ENCODE results near the gene CBL. TPM values are rescaled to one million over a fixed set of nuclear protein-coding genes. Genes with fewer than 3 reads are reported as not detected.

CBL gene
- total and polyA plus RNA-seq, 12 donors, result 2.7 to 15.6 (median 8.2) TPM

DNA sequence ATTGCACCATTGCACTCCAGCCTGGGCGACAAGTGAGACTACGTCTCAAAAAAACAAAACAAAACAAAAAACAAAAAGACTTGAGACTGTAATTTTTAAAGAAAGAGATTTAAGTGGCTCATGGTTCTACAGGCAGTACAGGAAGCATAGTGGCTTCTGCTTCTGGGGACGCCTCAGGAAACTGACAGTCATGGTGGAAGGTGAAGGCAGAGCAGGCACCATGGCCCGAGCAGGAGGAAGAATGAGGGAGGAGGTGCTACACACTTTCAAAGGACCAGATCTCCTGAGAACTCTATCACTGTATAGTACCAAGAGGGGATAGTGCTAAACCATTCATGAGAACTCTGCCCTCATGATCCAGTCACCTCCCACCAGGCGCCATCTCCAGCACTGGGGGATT lies 52.0 kb downstream of the CBL start:
- ATAC-seq (no peak), DNase-seq (no peak)
- Histone ChIP-seq H3K4me3 (no peak overlapping the region), H3K4me1 (peaks cover 5 to 53% (median 13%) of the 10 kb centered on the region in 9 donors), H3K9me3 (no peaks in the 10 kb centered on the region), H3K27ac (no peak overlapping the region), H3K36me3 (peaks cover 0 to 14% (median 0%) of the 10 kb centered on the region in 9 donors), H3K27me3 (no peaks in the 10 kb centered on the region)
- TF ChIP-seq, protein P1, sequence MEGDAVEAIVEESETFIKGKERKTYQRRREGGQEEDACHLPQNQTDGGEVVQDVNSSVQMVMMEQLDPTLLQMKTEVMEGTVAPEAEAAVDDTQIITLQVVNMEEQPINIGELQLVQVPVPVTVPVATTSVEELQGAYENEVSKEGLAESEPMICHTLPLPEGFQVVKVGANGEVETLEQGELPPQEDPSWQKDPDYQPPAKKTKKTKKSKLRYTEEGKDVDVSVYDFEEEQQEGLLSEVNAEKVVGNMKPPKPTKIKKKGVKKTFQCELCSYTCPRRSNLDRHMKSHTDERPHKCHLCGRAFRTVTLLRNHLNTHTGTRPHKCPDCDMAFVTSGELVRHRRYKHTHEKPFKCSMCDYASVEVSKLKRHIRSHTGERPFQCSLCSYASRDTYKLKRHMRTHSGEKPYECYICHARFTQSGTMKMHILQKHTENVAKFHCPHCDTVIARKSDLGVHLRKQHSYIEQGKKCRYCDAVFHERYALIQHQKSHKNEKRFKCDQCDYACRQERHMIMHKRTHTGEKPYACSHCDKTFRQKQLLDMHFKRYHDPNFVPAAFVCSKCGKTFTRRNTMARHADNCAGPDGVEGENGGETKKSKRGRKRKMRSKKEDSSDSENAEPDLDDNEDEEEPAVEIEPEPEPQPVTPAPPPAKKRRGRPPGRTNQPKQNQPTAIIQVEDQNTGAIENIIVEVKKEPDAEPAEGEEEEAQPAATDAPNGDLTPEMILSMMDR (IDR thresholded peaks at IDR 0.05), result no peak
- intact Hi-C loops (cut with DNase I), result no loop called here
- 81 to 85% methylated on average over 5 of the region's 5 CpGs for WGBS, 2 donors

DNA sequence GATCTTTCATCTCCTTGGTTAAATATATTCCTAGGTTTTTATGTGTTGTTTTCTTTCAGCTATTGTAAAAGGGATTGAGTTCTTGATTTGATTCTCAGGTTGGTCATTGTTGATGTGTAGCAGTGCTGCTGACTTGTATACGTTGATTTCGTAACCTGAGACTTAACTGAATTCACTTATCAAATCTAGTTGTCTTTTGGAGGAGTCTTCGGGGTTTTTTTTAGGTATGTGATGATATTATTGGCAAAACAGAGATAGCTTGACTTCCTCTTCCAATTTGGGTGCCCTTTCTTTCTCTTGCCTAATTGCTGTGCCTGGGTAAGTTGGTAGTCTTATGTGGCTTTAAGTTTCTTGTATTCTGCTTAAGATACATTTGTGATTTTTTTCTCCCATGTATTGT lies 52.8 kb downstream of the CBL start:
- 61 to 67% methylated on average over 3 of the region's 3 CpGs for WGBS, 2 donors
- intact Hi-C loops (cut with DNase I), result no loop called here
- Histone ChIP-seq H3K27ac (no peak overlapping the region), H3K9me3 (no peaks in the 10 kb centered on the region), H3K36me3 (peaks cover 0 to 13% (median 0%) of the 10 kb centered on the region in 9 donors), H3K4me1 (peaks cover 5 to 61% (median 21%) of the 10 kb centered on the region in 9 donors), H3K27me3 (no peaks in the 10 kb centered on the region), H3K4me3 (no peak overlapping the region)
- TF ChIP-seq, protein P1 (IDR thresholded peaks at IDR 0.05), result no peak
- ATAC-seq (no peak), DNase-seq (no peak)

DNA sequence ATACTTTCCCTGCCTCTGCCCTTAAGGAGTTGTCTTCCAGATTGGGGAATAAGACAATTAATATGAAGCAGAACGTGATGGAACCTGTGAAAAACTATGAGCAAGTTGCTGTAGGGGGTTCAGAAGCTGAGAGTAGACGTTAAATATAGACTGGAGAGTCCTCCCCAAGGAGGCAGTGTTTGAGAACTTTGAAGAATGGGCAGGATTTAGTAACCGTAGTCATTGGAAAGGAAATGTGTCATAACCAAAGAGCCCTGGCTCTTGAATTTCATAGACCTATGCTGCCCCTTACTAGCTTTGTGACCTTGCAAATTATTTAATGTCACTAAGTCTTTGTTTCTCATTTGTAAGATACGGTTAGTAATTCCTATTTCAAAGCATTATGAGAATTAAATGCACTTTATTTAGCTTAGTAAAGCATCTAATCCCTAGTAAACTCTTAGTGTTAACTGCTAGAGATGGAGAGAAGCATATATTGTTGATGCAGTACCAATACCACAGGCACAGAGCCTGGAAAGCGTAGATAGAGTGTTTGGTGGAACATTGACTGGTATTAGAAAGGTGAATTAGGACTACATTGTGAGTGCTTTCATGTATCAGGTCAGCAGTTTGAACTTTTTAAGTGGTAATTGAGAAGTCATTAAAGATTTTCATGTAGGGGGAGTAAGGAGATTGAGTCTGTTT lies 56.7 kb downstream of the CBL start:
- Histone ChIP-seq H3K4me1 (peaks cover 5 to 94% (median 31%) of the 10 kb centered on the region in 9 donors), H3K36me3 (no peaks in the 10 kb centered on the region), H3K4me3 (no peak overlapping the region), H3K27ac (peak overlapping the region in 9 of 10 donors; percentile 18 to 81 (median 73)), H3K27me3 (no peaks in the 10 kb centered on the region), H3K9me3 (no peaks in the 10 kb centered on the region)
- DNase-seq (no peak), ATAC-seq (peak; percentile 41 to 84 (median 70))
- TF ChIP-seq, protein P1 (IDR thresholded peaks at IDR 0.05), result peak in 4 of 9 donors; percentile 20 to 44 (median 27)
- 46 to 53% methylated on average over 5 of the region's 5 CpGs for WGBS, 2 donors
- intact Hi-C loops (cut with DNase I), result loop anchor here in 4 of 10 donors (5.0 kb wide), 3 partner anchors 36 to 56 kb away; partner anchors contain the start of gene CBL (in 3 of the 4)

DNA sequence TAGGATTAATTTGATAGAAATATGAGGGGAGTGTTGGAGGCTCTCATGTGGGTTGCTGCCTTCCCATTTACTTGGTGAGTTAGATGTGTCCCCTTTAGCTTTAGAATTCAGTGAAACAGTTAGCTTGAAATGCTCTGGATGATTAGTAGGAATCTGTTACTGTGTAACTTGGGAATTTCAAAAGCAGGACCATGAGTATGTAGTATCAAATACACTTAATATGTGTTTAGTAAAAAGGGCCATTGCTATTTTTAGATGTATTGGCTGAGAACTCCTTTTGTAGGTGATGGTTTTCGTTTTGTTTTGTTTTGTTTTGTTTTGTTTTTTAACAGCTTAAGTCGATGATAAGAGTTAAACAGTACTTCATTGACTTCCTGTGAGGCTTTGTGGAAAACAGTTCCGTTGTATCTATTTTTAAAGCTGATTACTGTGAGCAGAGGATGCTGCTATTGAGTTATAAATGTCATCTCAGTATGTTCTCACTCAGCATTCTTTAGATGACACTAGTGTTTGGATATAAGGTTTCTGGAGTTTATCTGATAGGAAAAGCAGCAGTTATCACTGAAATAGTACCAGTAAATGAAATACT lies 57.3 kb downstream of the CBL start:
- TF ChIP-seq, protein P1 (IDR thresholded peaks at IDR 0.05), result no peak
- Histone ChIP-seq H3K27ac (peak overlapping the region in 9 of 10 donors; percentile 18 to 81 (median 73)), H3K4me3 (peak overlapping the region in 1 of 10 donors; percentile 12), H3K4me1 (peaks cover 5 to 94% (median 33%) of the 10 kb centered on the region in 9 donors), H3K9me3 (no peaks in the 10 kb centered on the region), H3K36me3 (no peaks in the 10 kb centered on the region), H3K27me3 (no peaks in the 10 kb centered on the region)
- intact Hi-C loops (cut with DNase I), result loop anchor here in 4 of 10 donors (5.0 kb wide), 3 partner anchors 36 to 56 kb away; partner anchors contain the start of gene CBL (in 3 of the 4)
- DNase-seq (no peak), ATAC-seq (peak in 7 of 8 donors; percentile 72 to 92 (median 80))
- WGBS, 2 donors, result 1 to 2% methylated on average over 3 of the region's 3 CpGs
